Vagina (tissue), 2 donors: Measurements from ENCODE around the gene ADAM23. TPM values are rescaled to one million over a fixed set of nuclear protein-coding genes. Genes with fewer than 3 reads are reported as not detected.

Experiments
- DNase-seq, 2 donors: peaks; one replicate each; pipeline ENCODE4 v3.0.0-alpha.2; 2017; ENCODE audit errors: extremely low spot score in 2 of 2
- H3K27ac ChIP-seq: fragments of 200-600 bp; sonication (generic); one replicate; pipeline ENCODE4 v1.5.1; 2019
- H3K27me3 ChIP-seq: fragments of 200-600 bp; sonication (generic); one replicate; pipeline ENCODE4 v1.5.1; 2019
- H3K36me3 ChIP-seq, 2 donors: fragments of 200-600 bp; sonication (generic); one replicate each; pipeline ENCODE4 v1.5.1; 2017 to 2019
- H3K4me1 ChIP-seq: fragments of 200-600 bp; sonication (generic); one replicate; pipeline ENCODE4 v1.5.1; 2019
- H3K4me3 ChIP-seq, 2 donors: fragments of 200-600 bp; sonication (generic); 1 replicate in 1 of 2; 2 replicates in 1 of 2; pipeline ENCODE4 v1.5.1; 2016 to 2019
- H3K9me3 ChIP-seq: fragments of 200-600 bp; sonication (generic); one replicate; pipeline ENCODE4 v1.5.1; 2019
- POLR2A ChIP-seq, 2 donors: fragments of 450-650 bp; IDR thresholded peaks; one replicate each; pipeline ENCODE4 v1.6.1; 2017; ENCODE audit warnings: antibody characterized with exemption in 2 of 2, mild to moderate bottlenecking in 2 of 2, moderate library complexity in 2 of 2
- POLR2AphosphoS5 ChIP-seq, 2 donors: sonication (generic); formaldehyde crosslinking; IDR thresholded peaks; one replicate each; pipeline ENCODE4 v1.9.0; 2017; ENCODE audit warnings: antibody characterized with exemption in 2 of 2, mild to moderate bottlenecking in 2 of 2, low read depth in 1 of 2; ENCODE audit not compliant: insufficient read depth in 1 of 2
- intact Hi-C: fragments of 100-400 bp; cut with DNase I; formaldehyde crosslinking; loops from one replicate; pipeline ENCODE4 v1.15.1; 2023
- total RNA-seq: library from RNA; depleted of rRNA; stranded (reverse); fragments of >200 nt; gene quantifications from one replicate; pipeline ENCODE4 v1.2.3, GENCODE V29; 2016
- TF ChIP-seq, protein P1 (sequence below), 3 experiments: fragments of 450-650 bp in 2 of 3; fragments of 200-600 bp in 1 of 3; sonication (generic) in 1 of 3; IDR thresholded peaks; one replicate each; pipeline ENCODE4 v1.5.1; 2017 to 2019; ENCODE audit warnings: antibody characterized with exemption in 3 of 3, mild to moderate bottlenecking in 2 of 3, moderate library complexity in 2 of 3

The ADAM23 gene
- total RNA-seq, 1 donor from 2014 or later, result 5.2 TPM

DNA sequence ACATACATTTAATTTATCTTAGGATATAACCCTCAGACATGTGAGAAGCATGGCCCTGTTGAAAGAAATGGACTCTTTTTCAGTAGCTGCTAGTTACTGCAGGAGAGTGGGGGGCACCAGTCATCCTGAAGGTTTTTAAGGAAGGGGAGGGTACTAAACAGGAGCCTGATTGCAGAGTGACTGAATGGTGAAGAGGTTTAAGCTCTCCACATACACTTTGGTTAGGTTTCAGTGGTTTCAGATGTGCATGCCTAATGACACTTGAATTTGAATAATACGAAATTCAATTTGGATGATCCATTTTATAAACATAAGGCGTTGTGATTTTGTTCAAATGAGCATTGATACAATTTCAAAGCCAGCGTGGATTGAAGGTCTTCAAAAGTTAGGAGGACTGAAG, 188.0 kb downstream of the ADAM23 start:
- intact Hi-C loops, result no loop called here
- H3K9me3 ChIP-seq, result no peaks in the 10 kb centered on the region
- H3K4me1 ChIP-seq, result no peaks in the 10 kb centered on the region

DNA sequence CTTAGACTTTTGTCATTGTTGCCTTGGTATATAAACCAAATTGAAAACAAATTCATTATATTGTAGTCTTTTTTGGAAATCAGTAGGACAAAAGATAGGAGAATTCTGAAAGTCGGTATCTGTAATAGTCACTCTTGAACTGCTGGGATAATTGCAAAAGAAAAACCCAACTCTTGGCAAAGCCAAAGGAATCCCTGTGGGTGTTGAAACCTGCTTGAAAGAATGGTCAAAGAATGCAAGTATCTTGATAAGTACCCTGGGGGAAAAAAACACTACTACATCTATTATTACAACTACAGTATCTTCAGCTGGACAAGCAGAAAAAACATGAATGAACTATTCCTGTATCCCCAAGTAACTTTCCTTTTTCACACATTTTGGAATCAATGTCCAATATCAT, 191.7 kb downstream of the ADAM23 start:
- no peak for DNase-seq
- intact Hi-C loops, result no loop called here
- Histone ChIP-seq H3K27ac (no peak overlapping the region), H3K36me3 (no peaks in the 10 kb centered on the region), H3K4me3 (no peak overlapping the region), H3K27me3 (no peaks in the 10 kb centered on the region), H3K9me3 (no peaks in the 10 kb centered on the region), H3K4me1 (no peaks in the 10 kb centered on the region)
- TF ChIP-seq, protein P1, sequence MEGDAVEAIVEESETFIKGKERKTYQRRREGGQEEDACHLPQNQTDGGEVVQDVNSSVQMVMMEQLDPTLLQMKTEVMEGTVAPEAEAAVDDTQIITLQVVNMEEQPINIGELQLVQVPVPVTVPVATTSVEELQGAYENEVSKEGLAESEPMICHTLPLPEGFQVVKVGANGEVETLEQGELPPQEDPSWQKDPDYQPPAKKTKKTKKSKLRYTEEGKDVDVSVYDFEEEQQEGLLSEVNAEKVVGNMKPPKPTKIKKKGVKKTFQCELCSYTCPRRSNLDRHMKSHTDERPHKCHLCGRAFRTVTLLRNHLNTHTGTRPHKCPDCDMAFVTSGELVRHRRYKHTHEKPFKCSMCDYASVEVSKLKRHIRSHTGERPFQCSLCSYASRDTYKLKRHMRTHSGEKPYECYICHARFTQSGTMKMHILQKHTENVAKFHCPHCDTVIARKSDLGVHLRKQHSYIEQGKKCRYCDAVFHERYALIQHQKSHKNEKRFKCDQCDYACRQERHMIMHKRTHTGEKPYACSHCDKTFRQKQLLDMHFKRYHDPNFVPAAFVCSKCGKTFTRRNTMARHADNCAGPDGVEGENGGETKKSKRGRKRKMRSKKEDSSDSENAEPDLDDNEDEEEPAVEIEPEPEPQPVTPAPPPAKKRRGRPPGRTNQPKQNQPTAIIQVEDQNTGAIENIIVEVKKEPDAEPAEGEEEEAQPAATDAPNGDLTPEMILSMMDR (IDR thresholded peaks at IDR 0.05), result no peak
- no peak for TF ChIP-seq POLR2A (IDR thresholded peaks at IDR 0.05)

More for the DNA sequence above, 188.0 kb downstream of the ADAM23 start:
- TF ChIP-seq POLR2AphosphoS5 (IDR thresholded peaks at IDR 0.05; ENCODE audit: insufficient read depth in 1 of 2, low read depth in 1 of 2) (no peak), POLR2A (IDR thresholded peaks at IDR 0.05) (no peak)
- TF ChIP-seq, protein P1 (IDR thresholded peaks at IDR 0.05), result no peak
- no peak for DNase-seq
- H3K27me3 ChIP-seq, result no peaks in the 10 kb centered on the region
- no peak overlapping the region for H3K4me3 ChIP-seq
- H3K36me3 ChIP-seq, result no peaks in the 10 kb centered on the region
- no peak overlapping the region for H3K27ac ChIP-seq

GRCh38 chr2:206639636-206640035, 196.3 kb downstream of the ADAM23 start:
- Histone ChIP-seq H3K4me3 (no peak overlapping the region), H3K27me3 (peaks cover 7% of the 10 kb centered on the region), H3K36me3 (no peaks in the 10 kb centered on the region), H3K27ac (no peak overlapping the region), H3K4me1 (no peaks in the 10 kb centered on the region), H3K9me3 (no peaks in the 10 kb centered on the region)
- TF ChIP-seq, protein P1 (IDR thresholded peaks at IDR 0.05), result no peak
- TF ChIP-seq POLR2A (IDR thresholded peaks at IDR 0.05) (no peak), POLR2AphosphoS5 (IDR thresholded peaks at IDR 0.05; ENCODE audit: insufficient read depth in 1 of 2, low read depth in 1 of 2) (no peak)
- intact Hi-C loops, result no loop called here
- no peak for DNase-seq

GRCh38 chr2:206641226-206641625, 197.9 kb downstream of the ADAM23 start:
- no peaks in the 10 kb centered on the region for H3K36me3 ChIP-seq
- H3K9me3 ChIP-seq, result no peaks in the 10 kb centered on the region
- peaks cover 7% of the 10 kb centered on the region for H3K27me3 ChIP-seq
- DNase-seq, result no peak
- no peak overlapping the region for H3K27ac ChIP-seq
- intact Hi-C loops, result no loop called here
- no peaks in the 10 kb centered on the region for H3K4me1 ChIP-seq
- no peak overlapping the region for H3K4me3 ChIP-seq
- TF ChIP-seq, protein P1 (IDR thresholded peaks at IDR 0.05), result no peak
- no peak for TF ChIP-seq POLR2AphosphoS5 (IDR thresholded peaks at IDR 0.05; ENCODE audit: insufficient read depth in 1 of 2, low read depth in 1 of 2)
- TF ChIP-seq POLR2A (IDR thresholded peaks at IDR 0.05), result no peak

DNA sequence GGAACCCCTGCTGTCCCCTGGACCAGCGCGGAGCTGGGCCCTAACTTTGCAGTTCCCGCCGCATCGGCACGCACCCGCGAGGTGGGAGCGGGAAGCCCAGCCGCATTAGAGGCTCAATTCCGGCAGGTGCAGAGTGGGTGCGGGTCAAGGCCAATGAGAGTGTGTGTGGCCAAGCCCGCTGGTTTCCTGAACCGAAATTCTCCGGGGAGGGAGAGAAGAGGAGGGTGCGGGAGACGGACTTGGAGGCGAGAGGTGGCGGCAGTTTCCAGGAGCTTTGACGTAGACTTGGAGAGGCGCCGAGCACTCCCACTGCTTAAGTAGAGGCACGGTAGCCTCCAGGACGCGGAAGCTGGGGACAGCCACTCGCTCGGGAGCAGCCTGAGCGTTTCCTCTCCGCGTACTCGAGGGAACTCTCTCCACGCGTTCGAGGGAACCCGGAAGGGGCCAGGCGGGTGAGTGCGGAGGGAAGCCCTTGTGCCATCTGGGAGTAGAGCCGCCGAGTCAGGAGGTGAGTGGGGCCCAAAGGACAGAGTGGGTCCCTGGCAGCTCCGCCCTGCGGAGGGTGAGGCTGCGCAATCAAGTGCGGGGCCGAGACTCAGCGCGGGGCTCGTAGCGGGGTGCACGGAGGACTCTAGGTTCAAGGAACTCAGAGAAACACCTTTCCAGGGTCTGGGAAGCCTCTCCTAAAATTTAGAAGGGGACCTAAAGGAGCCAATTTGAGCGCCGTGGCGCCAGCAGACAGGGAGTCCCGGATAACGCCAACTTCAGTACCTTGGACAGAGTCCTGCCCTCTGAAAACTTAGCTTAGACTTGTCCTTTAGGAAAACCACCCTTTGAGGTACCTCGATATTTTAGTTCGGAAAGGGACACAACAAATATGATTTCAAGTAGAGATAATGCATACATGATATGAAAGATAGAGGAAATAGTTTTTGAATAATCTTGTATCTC, 199.0 kb downstream of the ADAM23 start, which contains the start of gene FAM237A:
Gene FAM237A, plus strand, starts transcription at position 413 of the 951 bp plus-strand sequence. CDS start 1,750 bp downstream, outside the sequence.
- Histone ChIP-seq H3K9me3 (no peaks in the 10 kb centered on the region), H3K36me3 (no peaks in the 10 kb centered on the region), H3K4me1 (no peaks in the 10 kb centered on the region), H3K4me3 (no peak within 1 kb of the TSS), H3K27ac (no peak within 1 kb of the TSS), H3K27me3 (peaks cover 7% of the 10 kb centered on the region)
- intact Hi-C loops, result no loop called here
- DNase-seq, result no peak
- TF ChIP-seq POLR2A (IDR thresholded peaks at IDR 0.05) (no peak), POLR2AphosphoS5 (IDR thresholded peaks at IDR 0.05; ENCODE audit: insufficient read depth in 1 of 2, low read depth in 1 of 2) (no peak)
- TF ChIP-seq, protein P1 (IDR thresholded peaks at IDR 0.05), result no peak
